HG02678 (cell line): ENCODE measurements around the gene ABCA2.

ENCODE experiments used
- ATAC-seq: cut with Tn5 transposase; IDR thresholded peaks from one replicate; pipeline ENCODE4 v1.9.1; 2021; ENCODE audit warnings: mild to moderate bottlenecking, moderate library complexity; ENCODE audit not compliant: unreplicated experiment

The ABCA2 gene

GRCh38 chr9:136983167-136983566 lies 44.9 kb downstream of the ABCA2 start:
- no peak for ATAC-seq

- no peak for ATAC-seq
Observed at GRCh38 chr9:136982232-136983051, 45.6 kb downstream of the ABCA2 start, which contains the start of gene LCNL1. TSS of gene LCNL1 (plus strand) at chr9:136982993. CDS start at chr9:136983587, 594 bp downstream.

- ATAC-seq, result no peak
Observed at GRCh38 chr9:136981588-136982231, 46.3 kb downstream of the ABCA2 start.

GRCh38 chr9:136980669-136981478 lies 47.2 kb downstream of the ABCA2 start:
- no peak for ATAC-seq

- ATAC-seq, result no peak
Observed at GRCh38 chr9:136979769-136980587, 48.1 kb downstream of the ABCA2 start.

- ATAC-seq, result no peak
Observed at GRCh38 chr9:136978865-136979544, 49.0 kb downstream of the ABCA2 start.

GRCh38 chr9:136978073-136978864 lies 49.8 kb downstream of the ABCA2 start:
- no peak for ATAC-seq

- no peak for ATAC-seq
Observed at GRCh38 chr9:136977649-136978072, 50.4 kb downstream of the ABCA2 start.

GRCh38 chr9:136977223-136977622 lies 50.8 kb downstream of the ABCA2 start, which contains the start of gene PTGDS:
TSS of gene PTGDS (plus strand) at chr9:136977504. CDS start at chr9:136977579, 75 bp downstream.
- ATAC-seq, result no peak

- no peak for ATAC-seq
Observed at GRCh38 chr9:136975644-136976043, 52.4 kb downstream of the ABCA2 start.

GRCh38 chr9:136974817-136975535 lies 53.1 kb downstream of the ABCA2 start:
- no peak for ATAC-seq

- ATAC-seq, result no peak
Observed at GRCh38 chr9:136973618-136974617, 54.1 kb downstream of the ABCA2 start.

- ATAC-seq, result no peak
Observed at GRCh38 chr9:136972743-136973142, 55.3 kb downstream of the ABCA2 start.

GRCh38 chr9:136972335-136972734 lies 55.7 kb downstream of the ABCA2 start:
- no peak for ATAC-seq

- no peak for ATAC-seq
Observed at GRCh38 chr9:136971746-136972145, 56.3 kb downstream of the ABCA2 start.

GRCh38 chr9:136970361-136970760 lies 57.7 kb downstream of the ABCA2 start:
- ATAC-seq, result no peak

GRCh38 chr9:136969774-136970173 lies 58.3 kb downstream of the ABCA2 start:
- ATAC-seq, result no peak
